Neuron (in vitro differentiated cells): ENCODE data around the gene ZNF14.
A peak's percentile ranks its signal among the peaks of the same experiment; 100 is the strongest.

Experiments
- H2AFZ ChIP-seq: one replicate; pipeline ENCODE4 v1.6.1; 2013; ENCODE audit warnings: low read depth, mild to moderate bottlenecking, inconsistent platforms, low read length, moderate library complexity
- H3K27me3 ChIP-seq: one replicate; pipeline ENCODE4 v1.6.1; 2013; ENCODE audit warnings: low read length; ENCODE audit not compliant: insufficient read depth
- H3K36me3 ChIP-seq: one replicate; pipeline ENCODE4 v1.6.1; 2013; ENCODE audit warnings: low read length; ENCODE audit not compliant: insufficient read depth
- H3K4me1 ChIP-seq: one replicate; pipeline ENCODE4 v1.6.1; 2013; ENCODE audit warnings: low read length; ENCODE audit not compliant: insufficient read depth
- H3K4me3 ChIP-seq: 2 replicates; pipeline ENCODE4 v1.5.1; 2013; ENCODE audit warnings: mild to moderate bottlenecking, low read length, moderate library complexity
- H3K9me3 ChIP-seq: one replicate; pipeline ENCODE4 v1.6.1; 2013; ENCODE audit warnings: low read length

Gene ZNF14

DNA sequence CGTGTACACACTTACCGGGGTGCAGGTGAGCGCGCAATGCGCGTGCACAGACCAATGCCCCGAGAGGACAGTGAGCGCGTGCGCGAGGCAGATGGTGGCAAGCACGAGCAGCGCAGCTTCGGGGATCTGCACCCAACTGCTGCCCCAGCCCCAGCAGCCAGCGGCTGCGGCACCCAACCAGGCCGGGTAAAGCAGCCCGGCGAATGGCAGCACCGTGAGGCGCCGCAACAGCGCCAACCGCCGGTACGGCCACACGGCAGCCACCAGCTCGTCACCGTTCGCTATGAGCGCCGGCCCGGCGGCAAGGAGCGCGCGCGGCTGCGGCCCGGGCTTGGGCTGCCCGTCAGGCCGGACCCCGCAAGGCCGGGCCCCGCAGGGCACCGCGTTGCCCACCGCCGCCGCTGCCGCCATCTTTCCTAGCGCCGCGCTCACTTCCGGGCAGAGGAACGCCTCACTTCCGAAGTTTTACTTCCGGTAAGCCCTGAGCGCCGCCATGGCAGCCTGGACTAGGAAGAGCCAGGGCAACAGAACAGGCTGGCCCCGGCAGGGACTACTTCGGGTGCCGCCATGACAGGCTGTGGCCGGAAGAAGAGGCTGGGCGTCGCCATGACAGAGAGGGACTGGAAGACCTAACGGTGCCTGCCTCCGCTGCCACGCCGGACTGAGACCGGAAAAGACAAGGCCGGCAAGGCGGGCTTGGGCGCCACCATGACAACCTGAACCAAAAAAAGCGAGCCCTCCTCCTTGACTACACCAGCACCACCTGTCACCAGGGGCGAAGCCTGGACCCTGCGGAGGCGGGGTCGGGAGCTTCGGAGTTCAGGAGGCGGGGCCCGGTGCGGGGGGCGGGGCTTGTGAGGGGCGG is 69.4 kb downstream of the ZNF14 start, which contains the start of gene ATP13A1:
TSS of gene ATP13A1 (minus strand) at position 421 of the 865 bp plus-strand sequence. CDS start at position 411, 10 bp downstream.
- Histone ChIP-seq H3K4me3 (peak within 1 kb of the TSS; percentile 83), H3K36me3 (peaks cover 21% of the 10 kb centered on the region), H3K9me3 (no peaks in the 10 kb centered on the region), H3K27me3 (no peaks in the 10 kb centered on the region), H3K4me1 (peaks cover 22% of the 10 kb centered on the region), H2AFZ (peak within 1 kb of the TSS; percentile 77)

DNA sequence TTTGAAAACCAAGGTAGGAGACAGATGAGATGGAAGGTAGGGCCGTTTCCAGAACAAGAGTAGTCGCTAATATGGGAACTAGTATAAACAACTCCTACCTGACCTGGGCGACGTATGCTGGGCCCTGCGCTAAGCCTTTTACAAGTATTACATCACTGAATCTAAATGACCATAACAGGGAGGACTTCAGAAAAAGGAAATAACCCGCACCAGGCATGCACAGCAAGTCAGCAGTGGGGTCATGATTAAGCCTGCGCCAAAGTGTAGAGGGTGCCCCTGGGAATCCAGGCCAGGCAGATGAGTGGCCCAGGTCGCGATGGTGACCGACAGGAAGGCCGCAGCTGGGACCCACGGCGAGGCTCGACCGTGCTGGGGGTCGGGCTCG is 70.0 kb downstream of the ZNF14 start:
- Histone ChIP-seq H3K9me3 (no peaks in the 10 kb centered on the region), H3K4me3 (peak overlapping the region; percentile 83), H3K36me3 (peaks cover 26% of the 10 kb centered on the region), H3K4me1 (peaks cover 17% of the 10 kb centered on the region), H2AFZ (peak overlapping the region; percentile 77), H3K27me3 (no peaks in the 10 kb centered on the region)

DNA sequence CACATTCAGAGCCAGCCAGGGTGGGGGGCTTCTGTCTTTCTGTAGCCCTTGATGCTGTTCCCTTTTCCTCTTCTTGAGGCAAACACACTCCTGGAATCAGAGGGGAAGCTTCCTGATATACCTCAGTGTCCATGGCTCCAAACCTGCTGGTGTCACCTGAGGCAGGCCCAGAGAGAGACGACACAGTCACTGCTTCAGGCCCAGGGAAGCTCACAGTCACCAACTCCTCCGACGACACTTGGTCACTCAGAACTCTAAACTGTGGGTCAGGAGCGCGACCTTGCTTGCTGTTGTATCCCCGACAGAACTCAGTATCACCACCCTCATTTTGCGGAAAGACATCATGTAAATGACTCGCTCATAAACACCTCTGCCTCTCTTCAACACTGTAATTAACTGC is 70.6 kb downstream of the ZNF14 start:
- Histone ChIP-seq H3K4me3 (peak overlapping the region; percentile 83), H3K9me3 (no peaks in the 10 kb centered on the region), H3K36me3 (peaks cover 30% of the 10 kb centered on the region), H3K4me1 (peaks cover 17% of the 10 kb centered on the region), H2AFZ (no peak overlapping the region), H3K27me3 (no peaks in the 10 kb centered on the region)

DNA sequence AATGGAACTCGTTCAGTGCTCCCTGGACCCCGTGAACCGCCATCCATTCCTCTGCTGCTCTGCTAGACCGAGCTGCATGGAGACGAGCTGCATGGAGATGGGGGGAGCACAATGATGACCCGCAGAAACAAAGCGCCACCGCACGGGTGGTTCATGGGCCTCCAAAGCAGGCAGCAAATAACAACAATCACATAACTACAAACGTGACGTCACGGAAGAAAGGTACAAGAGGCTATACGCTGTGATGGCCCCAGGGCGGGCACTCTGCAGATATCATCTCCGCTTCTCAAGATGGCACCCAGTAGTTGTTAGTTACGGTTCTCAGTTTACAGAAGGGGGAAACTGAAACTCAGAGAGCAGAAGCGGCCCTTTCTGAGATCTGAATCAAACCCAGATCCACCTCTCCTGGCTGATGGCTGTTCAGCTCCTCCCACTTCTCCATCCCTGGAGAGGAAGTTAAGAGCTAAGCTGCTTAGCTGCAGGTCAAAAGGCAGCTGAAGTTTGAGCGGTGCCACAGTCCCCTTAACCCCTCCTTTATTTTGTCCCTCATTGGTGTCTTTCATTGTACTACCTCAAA is 71.1 kb downstream of the ZNF14 start:
- H3K27me3 ChIP-seq, result no peaks in the 10 kb centered on the region
- H3K9me3 ChIP-seq, result no peaks in the 10 kb centered on the region
- H2AFZ ChIP-seq, result no peak overlapping the region
- peaks cover 36% of the 10 kb centered on the region for H3K36me3 ChIP-seq
- peaks cover 17% of the 10 kb centered on the region for H3K4me1 ChIP-seq
- peak overlapping the region; percentile 8 for H3K4me3 ChIP-seq

DNA sequence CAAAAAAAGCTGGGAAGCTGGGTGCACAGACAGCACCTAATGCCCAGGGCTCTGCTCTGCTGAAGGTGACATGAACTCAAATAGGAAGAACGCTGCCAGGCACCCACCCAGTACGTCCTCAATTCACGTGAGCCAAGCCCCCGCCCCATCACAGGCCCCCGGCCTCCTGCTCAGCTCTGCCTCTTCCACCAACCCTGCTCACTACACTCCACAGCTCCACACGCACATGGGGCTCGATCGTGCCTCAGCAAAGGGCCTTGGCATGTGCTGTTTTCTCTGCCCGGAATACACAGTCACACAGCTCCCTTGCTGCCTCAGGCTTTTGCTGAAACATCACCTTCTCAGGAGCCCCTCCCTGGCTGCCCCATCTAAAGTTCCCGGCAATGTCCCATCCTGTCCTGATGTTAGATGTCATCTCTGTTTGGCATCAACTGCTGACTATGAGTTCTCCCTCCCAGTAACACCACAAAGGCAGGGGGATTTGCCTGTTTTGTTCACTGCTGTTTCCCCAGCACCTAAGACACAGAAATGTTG is 71.7 kb downstream of the ZNF14 start:
- peaks cover 17% of the 10 kb centered on the region for H3K4me1 ChIP-seq
- H2AFZ ChIP-seq, result no peak overlapping the region
- peaks cover 41% of the 10 kb centered on the region for H3K36me3 ChIP-seq
- H3K27me3 ChIP-seq, result no peaks in the 10 kb centered on the region
- H3K4me3 ChIP-seq, result no peak overlapping the region
- H3K9me3 ChIP-seq, result no peaks in the 10 kb centered on the region
